ENCODE results near the gene TYW1.
"Not testable (repeated sequence)": the region's sequence is repeated elsewhere in the genome, so short reads cannot be mapped to it uniquely, and the experiment has no call there.

Gene TYW1

DNA sequence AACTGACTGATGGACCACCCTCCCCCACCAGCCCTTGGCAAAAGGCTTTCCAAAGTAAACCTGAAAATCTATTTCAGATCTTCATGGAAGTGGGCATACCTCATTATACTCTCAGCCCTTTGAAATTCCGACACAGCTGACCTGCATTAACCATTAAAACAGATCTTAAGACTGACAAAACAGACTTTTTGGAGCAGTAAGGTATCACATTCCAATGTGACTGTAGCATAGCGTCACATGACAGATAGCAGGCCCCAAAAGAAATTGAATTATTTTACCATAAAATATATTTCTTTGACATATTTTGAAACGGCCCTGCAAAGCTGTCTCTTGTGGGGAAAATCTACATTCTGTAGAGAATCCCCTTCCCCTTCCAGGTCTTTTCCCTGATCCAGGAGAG lies 269.4 kb downstream of the TYW1 start:
- not testable (repeated sequence) for H3K27me3 ChIP-seq (ENCODE audit: control insufficient read depth, insufficient read depth, low read length); H3K4me3 ChIP-seq (ENCODE audit: low read length); H3K36me3 ChIP-seq (ENCODE audit: control insufficient read depth, insufficient read depth, low read length); H3K4me1 ChIP-seq (ENCODE audit: control insufficient read depth, insufficient read depth, low read length); H3K9ac ChIP-seq (ENCODE audit: low read length); H3K27ac ChIP-seq (ENCODE audit: low read depth, low read length)

- Histone ChIP-seq H3K9ac (ENCODE audit: low read length) (no peak overlapping the region), H3K27ac (ENCODE audit: low read depth, low read length) (no peak overlapping the region), H3K36me3 (ENCODE audit: control insufficient read depth, insufficient read depth, low read length) (no peaks in the 10 kb centered on the region), H3K4me3 (ENCODE audit: low read length) (no peak overlapping the region), H3K27me3 (ENCODE audit: control insufficient read depth, insufficient read depth, low read length) (no peaks in the 10 kb centered on the region), H3K4me1 (ENCODE audit: control insufficient read depth, insufficient read depth, low read length) (no peaks in the 10 kb centered on the region)
These were observed 271.3 kb downstream of the TYW1 start for GRCh38 chr7:67267914-67268313.

DNA sequence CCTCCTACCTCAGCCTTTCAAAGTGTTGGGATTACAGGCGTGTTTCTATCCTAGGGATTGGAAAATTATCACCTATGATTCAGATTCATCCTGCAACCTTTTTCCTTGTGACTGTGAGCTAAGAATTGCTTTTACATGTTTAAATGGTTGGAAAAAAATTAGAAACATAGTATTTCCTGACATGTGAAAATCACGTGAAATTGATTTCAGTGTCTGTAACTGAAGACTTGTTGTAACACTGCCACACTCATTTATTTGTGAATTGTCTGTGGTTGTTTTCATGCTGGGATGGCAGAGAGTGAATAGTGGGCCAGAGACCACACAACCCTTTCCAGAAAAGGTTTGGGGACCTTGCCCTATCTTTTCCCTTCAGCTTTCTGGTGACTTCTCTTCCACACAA lies 273.3 kb downstream of the TYW1 start:
- not testable (repeated sequence) for H3K27me3 ChIP-seq (ENCODE audit: control insufficient read depth, insufficient read depth, low read length); H3K4me1 ChIP-seq (ENCODE audit: control insufficient read depth, insufficient read depth, low read length); H3K9ac ChIP-seq (ENCODE audit: low read length); H3K4me3 ChIP-seq (ENCODE audit: low read length); H3K36me3 ChIP-seq (ENCODE audit: control insufficient read depth, insufficient read depth, low read length); H3K27ac ChIP-seq (ENCODE audit: low read depth, low read length)

All from rectal smooth muscle tissue (tissue), 1 donor.